DND-41 (cell line): ENCODE measurements around the gene RARG.

Experiments used
- ATAC-seq: fragments of 200-7000 bp; cut with Tn5 transposase; 3 replicates; pipeline ENCODE4 v1.9.1; 2021; ENCODE audit warnings: low read depth; ENCODE audit not compliant: insufficient read depth
- DNase-seq: peaks from one replicate; pipeline ENCODE4 v3.0.0-alpha.2; 2020
- H2AFZ ChIP-seq: 2 replicates; pipeline ENCODE4 v1.6.0; 2012; ENCODE audit warnings: low read depth, low read length
- H3K27ac ChIP-seq: 2 replicates; pipeline ENCODE4 v1.5.1; 2012; ENCODE audit warnings: low read length, inconsistent platforms
- H3K27me3 ChIP-seq: fragments of 200-600 bp; sonication (generic); 2 replicates; pipeline ENCODE4 v1.6.0; 2012; ENCODE audit warnings: low read length, mild to moderate bottlenecking, inconsistent platforms; ENCODE audit not compliant: insufficient read depth, poor library complexity
- H3K36me3 ChIP-seq: 2 replicates; pipeline ENCODE4 v1.5.1; 2012; ENCODE audit warnings: low read length, inconsistent platforms; ENCODE audit not compliant: insufficient read depth
- H3K4me1 ChIP-seq: 2 replicates; pipeline ENCODE4 v1.5.1; 2012; ENCODE audit warnings: mild to moderate bottlenecking, low read length; ENCODE audit not compliant: insufficient read depth
- H3K4me2 ChIP-seq: 2 replicates; pipeline ENCODE4 v1.6.0; 2012; ENCODE audit warnings: mild to moderate bottlenecking, moderate library complexity, low read length, inconsistent platforms; ENCODE audit not compliant: insufficient read depth
- H3K4me3 ChIP-seq, 2 experiments: fragments of 200-600 bp in 1 of 2; shearing (Covaris generic) in 1 of 2; 2 replicates each; pipeline ENCODE4 v1.5.1; 2012 to 2016; ENCODE audit warnings: inconsistent platforms in 2 of 2, low read length in 2 of 2, mild to moderate bottlenecking in 2 of 2, low read depth in 1 of 2, moderate library complexity in 1 of 2
- H3K79me2 ChIP-seq: 2 replicates; pipeline ENCODE4 v1.6.0; 2012; ENCODE audit warnings: low read length, inconsistent platforms; ENCODE audit not compliant: insufficient read depth
- H3K9ac ChIP-seq: 2 replicates; pipeline ENCODE4 v1.6.0; 2012; ENCODE audit warnings: low read depth, mild to moderate bottlenecking, inconsistent platforms, low read length, moderate library complexity
- H3K9me3 ChIP-seq: 2 replicates; pipeline ENCODE4 v1.5.1; 2012; ENCODE audit warnings: low read length, moderate library complexity, mild to moderate bottlenecking, inconsistent platforms; ENCODE audit not compliant: insufficient read depth, severe bottlenecking
- H4K20me1 ChIP-seq: 2 replicates; pipeline ENCODE4 v1.6.0; 2012; ENCODE audit warnings: low read length; ENCODE audit not compliant: insufficient read depth
- CTCF ChIP-seq: IDR thresholded peaks from 2 replicates; pipeline ENCODE4 v1.5.1; 2012; ENCODE audit warnings: borderline replicate concordance, low read length, moderate library complexity, mild to moderate bottlenecking; ENCODE audit not compliant: poor library complexity, severe bottlenecking; ENCODE audit errors: extremely low read depth
- EZH2 ChIP-seq: IDR thresholded peaks from 3 replicates; pipeline ENCODE4 v1.6.1; 2012; ENCODE audit warnings: borderline replicate concordance, low read depth, mild to moderate bottlenecking, moderate library complexity, low read length, inconsistent platforms; ENCODE audit not compliant: severe bottlenecking

The RARG gene

GRCh38 chr12:53171725-53172329, 60.2 kb downstream of the RARG start:
- no peaks in the 10 kb centered on the region for H3K79me2 ChIP-seq
- no peaks in the 10 kb centered on the region for H4K20me1 ChIP-seq
- no peak overlapping the region for H3K4me3 ChIP-seq
- no peaks in the 10 kb centered on the region for H3K4me1 ChIP-seq
- DNase-seq (no peak), ATAC-seq (no peak)
- H3K27ac ChIP-seq: no peak overlapping the region
- no peak overlapping the region for H2AFZ ChIP-seq
- no peaks in the 10 kb centered on the region for H3K27me3 ChIP-seq
- TF ChIP-seq CTCF (no peak), EZH2 (no peak)
- no peaks in the 10 kb centered on the region for H3K9me3 ChIP-seq
- H3K4me2 ChIP-seq: no peak overlapping the region
- H3K36me3 ChIP-seq: no peaks in the 10 kb centered on the region
- H3K9ac ChIP-seq: no peak overlapping the region

- no peaks in the 10 kb centered on the region for H3K27me3 ChIP-seq
These were observed 60.9 kb downstream of the RARG start for GRCh38 chr12:53170876-53171724.

DNA sequence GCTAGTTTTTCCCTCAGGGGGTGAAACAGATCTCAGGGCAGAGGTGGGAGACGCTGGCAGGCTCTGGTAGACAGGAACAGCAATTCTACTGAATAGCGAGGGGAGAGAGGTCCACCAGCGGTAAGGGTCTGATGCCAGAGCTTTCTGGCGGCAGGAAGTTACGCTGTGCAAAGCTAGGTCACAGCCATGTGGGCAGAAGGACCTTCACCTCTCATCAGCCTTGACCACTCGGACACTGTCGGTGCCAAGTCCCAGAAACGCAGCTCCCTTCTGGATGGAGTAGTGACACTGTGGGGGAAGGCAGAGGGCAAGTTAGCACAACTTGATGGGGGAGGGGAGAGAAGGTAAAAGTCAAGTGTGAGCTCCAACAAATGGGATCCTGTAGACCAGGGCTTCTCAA, 61.8 kb downstream of the RARG start:
- ATAC-seq (no peak), DNase-seq (no peak)
- Histone ChIP-seq H3K36me3 (no peaks in the 10 kb centered on the region), H3K4me1 (no peaks in the 10 kb centered on the region), H3K27ac (no peak overlapping the region), H3K27me3 (no peaks in the 10 kb centered on the region), H2AFZ (no peak overlapping the region), H3K9ac (no peak overlapping the region), H3K9me3 (no peaks in the 10 kb centered on the region), H3K79me2 (no peaks in the 10 kb centered on the region), H3K4me3 (no peak overlapping the region), H4K20me1 (no peaks in the 10 kb centered on the region), H3K4me2 (no peak overlapping the region)
- no peak for TF ChIP-seq CTCF
- TF ChIP-seq EZH2: no peak

More at GRCh38 chr12:53170876-53171724, 60.9 kb downstream of the RARG start:
- Histone ChIP-seq H3K27ac (no peak overlapping the region), H3K79me2 (no peaks in the 10 kb centered on the region), H3K4me1 (no peaks in the 10 kb centered on the region), H3K9ac (no peak overlapping the region), H3K9me3 (no peaks in the 10 kb centered on the region), H3K36me3 (no peaks in the 10 kb centered on the region), H3K4me2 (no peak overlapping the region), H3K4me3 (no peak overlapping the region), H2AFZ (no peak overlapping the region), H4K20me1 (no peaks in the 10 kb centered on the region)
- ATAC-seq (no peak), DNase-seq (no peak)
- TF ChIP-seq CTCF (no peak), EZH2 (no peak)
